ENCODE measurements around the gene BICC1.

- TF ChIP-seq CTCF (IDR thresholded peaks at IDR 0.05) (no peak), POLR2A (IDR thresholded peaks at IDR 0.05) (no peak)
Measured at GRCh38 chr10:58851606-58852005, 338.9 kb downstream of the BICC1 start.
